ENCODE data around the gene EGFR.

Gene EGFR

GRCh38 chr7:55130395-55131141 lies 111.8 kb downstream of the EGFR start:
- no peak for DNase-seq

DNA sequence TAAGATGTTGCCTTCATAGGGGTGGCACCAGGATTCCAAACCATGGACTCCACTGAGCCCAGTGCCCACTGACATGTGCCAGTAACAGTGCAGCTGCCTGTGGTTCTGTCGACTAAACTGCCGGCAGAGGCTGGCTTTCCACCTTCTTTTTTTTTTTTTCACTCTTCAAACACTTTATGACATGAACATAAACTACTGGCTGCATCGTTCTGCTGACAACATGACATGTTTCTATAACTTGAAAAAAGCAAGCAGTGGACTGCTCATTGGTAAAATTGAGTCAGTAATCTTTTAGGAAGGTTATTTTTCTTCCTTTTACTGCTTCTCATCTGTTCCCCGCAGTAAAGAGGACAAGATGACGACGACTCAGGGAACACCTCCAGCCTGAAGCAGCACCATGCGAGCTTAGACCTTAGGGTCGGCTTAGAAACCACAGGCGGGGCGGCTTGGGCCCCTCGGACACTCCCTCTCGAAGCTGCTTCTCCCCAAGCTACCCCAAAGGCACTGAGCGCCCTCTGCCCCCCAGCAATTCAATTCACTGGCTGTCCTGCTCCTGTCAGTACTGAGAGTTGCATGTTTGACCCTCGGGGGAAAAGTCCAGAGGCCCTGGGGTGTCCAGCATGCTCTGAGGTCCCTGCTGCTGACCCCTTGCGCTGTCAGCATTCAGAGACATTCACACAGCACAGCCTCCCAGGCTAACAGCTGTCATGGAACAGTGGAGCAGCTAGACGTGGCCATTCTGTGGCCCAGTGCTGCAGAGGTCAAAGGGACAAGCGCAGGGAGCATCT lies 112.5 kb downstream of the EGFR start:
- DNase-seq = no peak

DNA sequence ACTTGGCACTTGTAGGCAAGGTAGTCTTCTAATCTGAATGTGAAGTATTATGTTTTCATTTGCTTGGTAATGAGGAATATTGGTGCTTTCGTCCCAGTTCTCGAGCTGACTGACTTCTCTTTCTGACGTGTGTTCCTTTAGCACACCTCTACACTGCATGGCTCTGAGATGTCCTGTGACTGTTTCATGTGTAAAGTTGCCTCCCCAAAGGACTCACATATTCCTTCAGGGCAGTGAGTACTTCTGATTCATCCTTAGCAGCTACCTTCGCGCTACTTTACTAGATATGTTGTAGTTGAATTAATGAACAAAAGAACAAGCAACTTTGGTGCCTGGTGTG lies 113.7 kb downstream of the EGFR start:
- no peak for DNase-seq

DNA sequence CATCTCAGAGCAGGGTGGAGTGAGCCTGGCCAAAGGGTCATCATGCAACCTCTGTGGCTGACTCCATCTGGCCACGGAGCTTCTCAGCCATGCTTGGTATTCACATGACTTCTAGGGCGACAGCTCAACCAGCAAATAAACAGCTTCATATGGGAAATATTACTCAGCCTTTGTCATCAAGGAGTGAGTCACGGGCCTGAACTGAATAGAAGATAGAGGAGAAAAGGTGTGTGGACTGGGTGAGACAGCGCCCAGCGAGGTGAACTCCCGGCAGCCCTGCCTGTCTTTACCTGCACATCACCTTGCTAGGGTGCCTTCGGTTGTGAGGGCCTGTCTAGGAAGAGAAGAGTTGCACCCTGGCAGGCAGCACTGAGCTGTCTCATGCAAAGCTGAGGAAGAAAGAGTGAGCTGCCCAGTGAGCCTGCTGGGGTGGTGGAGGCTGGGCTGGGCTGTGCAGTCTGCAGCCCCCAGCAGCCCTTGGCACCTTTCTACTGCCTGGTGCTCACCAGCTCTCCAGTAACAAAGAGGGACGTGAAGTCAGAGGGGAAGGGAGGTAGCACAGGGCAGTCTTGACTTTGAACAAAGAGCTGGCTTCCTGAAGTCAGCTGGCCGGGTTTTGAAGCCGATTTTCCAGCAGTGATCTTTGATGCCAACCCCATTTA lies 114.2 kb downstream of the EGFR start:
- no peak for DNase-seq

DNA sequence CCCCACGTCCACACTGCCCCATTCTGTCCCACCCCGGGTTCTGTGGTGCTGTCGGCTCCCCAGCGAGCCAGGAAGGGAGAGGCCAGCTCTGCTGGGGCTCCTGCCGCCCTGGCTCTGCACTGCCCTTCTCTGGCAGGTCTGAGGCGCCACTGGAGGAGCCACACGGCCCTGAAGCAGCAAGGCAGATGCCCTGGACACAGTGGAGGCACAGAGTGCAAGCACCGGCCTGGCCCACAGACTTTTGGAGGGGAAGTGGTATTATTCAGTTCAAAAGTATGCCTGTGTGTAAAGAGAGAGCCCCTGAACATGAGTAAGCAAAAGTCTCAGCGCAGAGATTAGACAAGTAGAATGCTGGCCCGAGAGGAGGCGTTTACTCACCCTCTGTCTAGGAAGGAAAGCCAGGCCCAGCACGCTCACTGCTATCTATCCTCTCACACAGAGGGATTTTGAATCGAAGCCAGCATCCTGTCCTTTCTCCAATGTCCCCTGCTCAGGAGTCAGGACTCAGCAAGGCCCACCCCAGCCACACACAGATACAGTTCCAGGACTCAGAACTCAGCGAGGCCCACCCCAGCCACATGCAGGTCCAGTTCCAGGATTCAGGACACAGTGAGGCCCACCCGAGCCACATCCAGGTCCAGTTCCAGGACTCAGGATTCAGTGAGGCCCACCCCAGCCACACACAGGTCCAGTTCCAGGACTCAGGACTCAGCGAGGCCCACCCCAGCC lies 115.0 kb downstream of the EGFR start:
- no peak for DNase-seq

GRCh38 chr7:55134359-55134725 lies 115.5 kb downstream of the EGFR start:
- no peak for DNase-seq

DNA sequence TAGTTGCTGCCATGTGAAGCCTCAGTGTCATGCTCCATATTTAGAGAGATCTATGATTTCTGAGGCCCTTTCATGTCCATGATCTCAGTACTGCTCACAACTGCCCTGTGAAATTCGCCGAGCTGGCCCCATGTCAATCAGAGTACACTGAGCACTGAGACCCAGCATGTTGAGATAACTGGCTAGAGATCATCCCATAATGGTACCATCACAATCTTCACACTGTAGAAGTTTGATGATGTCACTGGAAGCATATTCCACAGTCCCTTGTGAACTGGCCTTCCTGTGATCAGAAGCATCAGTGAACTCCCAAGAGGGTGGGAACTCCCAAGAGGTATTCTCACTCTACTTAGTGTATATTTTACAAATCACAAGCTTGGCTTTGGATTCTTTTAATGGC lies 116.0 kb downstream of the EGFR start:
- DNase-seq = no peak

DNA sequence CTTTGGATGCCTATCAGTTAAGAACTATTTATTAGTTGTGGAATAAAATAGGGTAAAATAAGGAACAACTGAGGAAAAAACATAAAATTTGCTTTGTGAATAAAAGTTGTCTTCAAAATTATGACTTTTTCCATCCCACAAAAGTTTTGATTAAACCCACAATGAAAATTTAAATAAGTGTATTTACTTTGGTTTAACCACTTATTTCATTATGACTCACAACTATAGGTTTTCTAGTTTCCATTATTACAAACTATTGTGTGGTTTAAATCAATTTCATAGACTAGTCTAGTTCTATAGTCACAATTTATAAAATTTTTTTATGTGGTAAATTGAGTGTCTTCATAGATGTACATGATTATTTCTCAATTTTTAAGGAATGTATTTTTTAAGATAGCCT lies 116.6 kb downstream of the EGFR start:
- DNase-seq = no peak

GRCh38 chr7:55138663-55139062 lies 119.8 kb downstream of the EGFR start:
- no peak for DNase-seq

DNA sequence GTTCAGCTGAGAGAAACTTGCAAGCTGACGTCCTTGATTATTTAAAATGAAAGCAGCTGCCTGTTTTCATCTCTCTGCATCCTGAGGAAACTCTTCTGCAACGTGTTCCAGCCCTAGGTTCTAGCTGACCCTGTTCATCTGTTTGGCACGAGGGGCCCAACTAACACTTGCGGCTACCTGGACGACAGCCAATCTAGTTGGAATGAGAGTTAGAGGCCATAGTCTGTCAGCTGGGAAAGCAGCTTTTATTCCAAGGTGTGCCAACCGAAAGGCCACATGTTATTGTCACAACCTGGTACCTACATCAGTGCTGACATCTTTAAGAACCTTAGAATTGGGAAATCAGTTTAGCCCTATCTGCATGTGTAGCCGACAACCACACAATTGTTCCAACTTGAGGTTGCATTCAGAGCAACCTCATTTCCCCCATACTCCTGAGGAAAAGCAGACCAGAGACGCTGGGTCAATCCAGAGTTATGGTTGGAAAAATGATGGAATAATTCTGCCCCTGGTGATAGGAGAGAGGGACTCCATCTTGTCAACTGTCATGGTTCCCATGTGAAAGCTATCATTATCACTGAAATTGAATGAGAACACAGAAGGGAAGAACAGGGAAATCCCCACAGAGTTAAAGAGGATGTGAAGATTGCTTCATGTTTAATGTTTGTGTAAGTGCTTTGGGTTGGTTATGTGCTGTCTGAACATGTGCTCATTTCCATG lies 121.6 kb downstream of the EGFR start:
- no peak for DNase-seq

DNA sequence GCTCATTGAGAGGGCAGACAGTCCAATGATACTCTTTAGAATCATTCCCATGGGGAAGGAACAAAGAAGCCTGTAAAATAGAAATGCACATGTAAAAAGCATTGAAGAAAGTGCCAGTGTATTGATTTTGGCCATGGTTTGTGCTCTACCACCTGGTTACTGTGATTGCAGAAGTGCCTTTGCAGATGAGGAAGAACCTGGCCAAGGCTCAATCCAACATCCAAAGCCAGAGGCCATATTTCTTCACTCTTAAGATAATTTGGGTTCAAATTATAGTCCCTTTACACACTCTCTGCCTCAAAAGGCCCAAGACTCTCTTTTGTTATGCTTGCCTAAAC lies 122.1 kb downstream of the EGFR start:
- DNase-seq = no peak

GRCh38 chr7:55142919-55143600 lies 124.2 kb downstream of the EGFR start:
- no peak for DNase-seq

DNA sequence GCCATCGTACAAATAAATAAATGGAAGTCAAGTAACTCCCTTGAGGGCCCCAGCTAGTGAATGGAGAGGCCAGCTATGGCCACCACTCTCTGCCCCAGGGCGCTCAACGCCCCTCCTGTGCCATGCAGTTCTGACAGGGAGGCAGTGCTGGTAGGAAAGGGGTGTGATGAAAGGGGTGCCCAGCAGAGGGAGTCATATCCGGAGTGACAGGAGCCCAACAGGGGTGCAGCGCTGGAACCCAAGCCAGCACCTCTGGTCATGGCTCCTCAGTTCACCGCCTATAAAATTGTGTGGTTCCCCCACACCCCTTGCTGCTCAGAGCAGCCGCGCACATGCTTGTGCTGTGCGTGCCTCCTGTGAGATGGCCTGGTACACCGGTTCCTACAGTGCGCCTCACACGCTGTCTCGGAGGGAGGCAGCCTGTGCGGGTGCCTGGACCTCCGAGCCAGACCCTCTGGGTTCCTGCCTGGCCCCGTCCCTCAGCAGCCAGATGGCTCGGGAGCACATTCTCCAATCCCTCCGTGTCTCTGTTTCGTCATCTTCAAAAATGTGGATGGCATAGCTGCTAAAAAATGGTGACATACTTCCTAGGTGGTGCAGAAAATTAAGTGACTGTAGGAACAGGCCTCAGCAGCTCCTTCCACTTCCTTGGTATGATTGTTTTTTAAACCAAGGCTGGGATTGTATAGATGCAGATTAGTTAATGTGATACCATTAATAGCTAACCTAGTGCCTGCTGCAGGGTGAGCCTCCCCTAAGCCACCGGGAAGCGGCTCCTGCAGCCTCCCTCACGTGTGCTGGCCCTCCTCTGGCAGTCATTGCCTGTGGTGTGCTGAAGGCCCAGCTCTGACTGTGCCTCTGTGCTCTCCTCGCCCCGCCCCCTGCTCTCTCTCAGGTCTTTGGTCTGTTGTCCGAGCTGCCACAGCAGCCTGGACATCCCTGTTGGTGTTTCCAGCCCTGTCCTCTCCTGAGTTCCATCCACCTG lies 125.8 kb downstream of the EGFR start:
- DNase-seq = no peak

- DNase-seq = no peak
Measured at GRCh38 chr7:55145606-55146005, 126.8 kb downstream of the EGFR start.

- DNase-seq = no peak
Measured at GRCh38 chr7:55147101-55147500, 128.3 kb downstream of the EGFR start.

- DNase-seq = no peak
Measured at GRCh38 chr7:55147736-55148135, 128.9 kb downstream of the EGFR start.

GRCh38 chr7:55148571-55148970 lies 129.8 kb downstream of the EGFR start:
- no peak for DNase-seq

GRCh38 chr7:55149001-55149400 lies 130.2 kb downstream of the EGFR start:
- DNase-seq = no peak

DNA sequence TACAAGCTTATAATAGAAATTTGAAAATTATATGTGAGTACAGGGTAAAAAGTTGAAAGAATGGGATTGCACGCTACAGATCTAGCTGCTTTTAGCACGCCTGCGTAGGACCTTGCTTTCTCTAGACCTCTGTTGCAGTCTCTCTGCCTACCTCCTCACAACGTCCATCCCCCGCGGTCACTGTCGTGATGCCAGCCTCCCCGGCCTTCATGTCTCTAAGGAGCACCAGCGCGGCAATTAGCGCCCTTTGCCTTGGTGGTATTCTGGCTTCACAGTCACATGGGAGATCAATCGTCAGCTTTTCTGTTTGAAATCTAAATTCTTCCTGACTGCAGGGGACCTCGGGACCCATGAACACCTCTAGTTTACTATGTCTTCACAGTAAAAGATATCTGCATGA lies 131.3 kb downstream of the EGFR start:
- DNase-seq = no peak

- DNase-seq = no peak
Measured at GRCh38 chr7:55150709-55151451, 132.1 kb downstream of the EGFR start.

Data from bone marrow (tissue), 2 donors.